ENCODE data around the gene PHKB.

Gene PHKB

GRCh38 chr16:47694543-47694942 lies 233.4 kb downstream of the PHKB start:
- H3K9me3 ChIP-seq (ENCODE audit: control insufficient read depth, insufficient read depth, low read length): no peaks in the 10 kb centered on the region
- no peak overlapping the region for H3K4me2 ChIP-seq (ENCODE audit: low read length)
- no peaks in the 10 kb centered on the region for H3K4me1 ChIP-seq (ENCODE audit: control insufficient read depth, low read length)
- H3F3A ChIP-seq (ENCODE audit: control insufficient read depth, insufficient read depth): no peaks in the 10 kb centered on the region
- no peak overlapping the region for H3K4me3 ChIP-seq (ENCODE audit: low read length)
- peaks cover 53% of the 10 kb centered on the region for H3K36me3 ChIP-seq (ENCODE audit: control insufficient read depth, low read length)
- H3K79me2 ChIP-seq (ENCODE audit: control insufficient read depth, low read length): no peaks in the 10 kb centered on the region
- TF ChIP-seq EZH2phosphoT487 (IDR thresholded peaks at IDR 0.05; ENCODE audit: borderline replicate concordance, low read length): no peak
- TF ChIP-seq, protein P1, sequence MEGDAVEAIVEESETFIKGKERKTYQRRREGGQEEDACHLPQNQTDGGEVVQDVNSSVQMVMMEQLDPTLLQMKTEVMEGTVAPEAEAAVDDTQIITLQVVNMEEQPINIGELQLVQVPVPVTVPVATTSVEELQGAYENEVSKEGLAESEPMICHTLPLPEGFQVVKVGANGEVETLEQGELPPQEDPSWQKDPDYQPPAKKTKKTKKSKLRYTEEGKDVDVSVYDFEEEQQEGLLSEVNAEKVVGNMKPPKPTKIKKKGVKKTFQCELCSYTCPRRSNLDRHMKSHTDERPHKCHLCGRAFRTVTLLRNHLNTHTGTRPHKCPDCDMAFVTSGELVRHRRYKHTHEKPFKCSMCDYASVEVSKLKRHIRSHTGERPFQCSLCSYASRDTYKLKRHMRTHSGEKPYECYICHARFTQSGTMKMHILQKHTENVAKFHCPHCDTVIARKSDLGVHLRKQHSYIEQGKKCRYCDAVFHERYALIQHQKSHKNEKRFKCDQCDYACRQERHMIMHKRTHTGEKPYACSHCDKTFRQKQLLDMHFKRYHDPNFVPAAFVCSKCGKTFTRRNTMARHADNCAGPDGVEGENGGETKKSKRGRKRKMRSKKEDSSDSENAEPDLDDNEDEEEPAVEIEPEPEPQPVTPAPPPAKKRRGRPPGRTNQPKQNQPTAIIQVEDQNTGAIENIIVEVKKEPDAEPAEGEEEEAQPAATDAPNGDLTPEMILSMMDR (IDR thresholded peaks at IDR 0.05; ENCODE audit: low read depth, low read length, poor library complexity, severe bottlenecking): no peak
- H3K9me2 ChIP-seq (replicated peaks; ENCODE audit: control insufficient read depth, low read length): no peaks in the 10 kb centered on the region
- no peaks in the 10 kb centered on the region for H4K20me1 ChIP-seq (ENCODE audit: control insufficient read depth, insufficient read depth, low read depth, low read length)
- no peak overlapping the region for H3K27ac ChIP-seq (ENCODE audit: low read depth, low read length)
- H3K27me3 ChIP-seq (ENCODE audit: control insufficient read depth, low read length): no peaks in the 10 kb centered on the region

DNA sequence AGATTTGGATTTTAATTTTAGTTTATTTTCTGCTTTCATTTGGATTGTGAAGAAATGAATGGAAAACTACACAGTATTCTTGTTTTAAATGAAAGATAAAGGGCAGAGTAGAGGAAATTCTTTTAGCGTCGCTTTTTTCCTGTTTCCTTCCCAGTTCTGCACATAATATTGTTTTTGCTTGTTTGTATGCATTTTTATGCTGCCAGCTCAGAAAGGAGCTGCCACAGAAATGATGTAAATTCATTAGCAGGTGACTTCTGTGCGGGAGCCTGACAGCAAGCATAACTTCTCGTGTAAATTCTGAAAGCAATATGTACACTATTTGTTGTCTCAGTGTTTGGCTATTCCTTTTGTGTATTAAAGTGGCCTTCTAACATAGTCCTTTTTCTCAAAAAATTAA lies 234.6 kb downstream of the PHKB start:
- H3K4me2 ChIP-seq (ENCODE audit: low read length): no peak overlapping the region
- no peaks in the 10 kb centered on the region for H3K4me1 ChIP-seq (ENCODE audit: control insufficient read depth, low read length)
- TF ChIP-seq, protein P1 (IDR thresholded peaks at IDR 0.05; ENCODE audit: low read depth, low read length, poor library complexity, severe bottlenecking): no peak
- TF ChIP-seq EZH2phosphoT487 (IDR thresholded peaks at IDR 0.05; ENCODE audit: borderline replicate concordance, low read length): no peak
- no peaks in the 10 kb centered on the region for H3K9me2 ChIP-seq (replicated peaks; ENCODE audit: control insufficient read depth, low read length)
- H3K27ac ChIP-seq (ENCODE audit: low read depth, low read length): no peak overlapping the region
- H3K36me3 ChIP-seq (ENCODE audit: control insufficient read depth, low read length): peaks cover 44% of the 10 kb centered on the region
- no peaks in the 10 kb centered on the region for H3K79me2 ChIP-seq (ENCODE audit: control insufficient read depth, low read length)
- H3K9me3 ChIP-seq (ENCODE audit: control insufficient read depth, insufficient read depth, low read length): no peaks in the 10 kb centered on the region
- no peaks in the 10 kb centered on the region for H4K20me1 ChIP-seq (ENCODE audit: control insufficient read depth, insufficient read depth, low read depth, low read length)
- no peak overlapping the region for H3K4me3 ChIP-seq (ENCODE audit: low read length)
- H3K27me3 ChIP-seq (ENCODE audit: control insufficient read depth, low read length): no peaks in the 10 kb centered on the region
- no peaks in the 10 kb centered on the region for H3F3A ChIP-seq (ENCODE audit: control insufficient read depth, insufficient read depth)

GRCh38 chr16:47697826-47698225 lies 236.7 kb downstream of the PHKB start:
- no peaks in the 10 kb centered on the region for H3K27me3 ChIP-seq (ENCODE audit: control insufficient read depth, low read length)
- no peaks in the 10 kb centered on the region for H3K9me3 ChIP-seq (ENCODE audit: control insufficient read depth, insufficient read depth, low read length)
- H3K4me2 ChIP-seq (ENCODE audit: low read length): no peak overlapping the region
- H3K27ac ChIP-seq (ENCODE audit: low read depth, low read length): no peak overlapping the region
- H3K4me3 ChIP-seq (ENCODE audit: low read length): no peak overlapping the region
- H3K4me1 ChIP-seq (ENCODE audit: control insufficient read depth, low read length): no peaks in the 10 kb centered on the region
- no peaks in the 10 kb centered on the region for H3F3A ChIP-seq (ENCODE audit: control insufficient read depth, insufficient read depth)
- H3K36me3 ChIP-seq (ENCODE audit: control insufficient read depth, low read length): peaks cover 44% of the 10 kb centered on the region
- H3K9me2 ChIP-seq (replicated peaks; ENCODE audit: control insufficient read depth, low read length): no peaks in the 10 kb centered on the region
- H3K79me2 ChIP-seq (ENCODE audit: control insufficient read depth, low read length): no peaks in the 10 kb centered on the region
- TF ChIP-seq EZH2phosphoT487 (IDR thresholded peaks at IDR 0.05; ENCODE audit: borderline replicate concordance, low read length): no peak
- TF ChIP-seq, protein P1 (IDR thresholded peaks at IDR 0.05; ENCODE audit: low read depth, low read length, poor library complexity, severe bottlenecking): no peak
- no peaks in the 10 kb centered on the region for H4K20me1 ChIP-seq (ENCODE audit: control insufficient read depth, insufficient read depth, low read depth, low read length)

- H3K4me3 ChIP-seq (ENCODE audit: low read length): no peak overlapping the region
- H3K9me3 ChIP-seq (ENCODE audit: control insufficient read depth, insufficient read depth, low read length): no peaks in the 10 kb centered on the region
- no peaks in the 10 kb centered on the region for H3K27me3 ChIP-seq (ENCODE audit: control insufficient read depth, low read length)
- H3K9me2 ChIP-seq (replicated peaks; ENCODE audit: control insufficient read depth, low read length): no peaks in the 10 kb centered on the region
- no peak for TF ChIP-seq EZH2phosphoT487 (IDR thresholded peaks at IDR 0.05; ENCODE audit: borderline replicate concordance, low read length)
- TF ChIP-seq, protein P1 (IDR thresholded peaks at IDR 0.05; ENCODE audit: low read depth, low read length, poor library complexity, severe bottlenecking): no peak
- H3K36me3 ChIP-seq (ENCODE audit: control insufficient read depth, low read length): peaks cover 35% of the 10 kb centered on the region
- H3K4me2 ChIP-seq (ENCODE audit: low read length): no peak overlapping the region
- no peak overlapping the region for H3K27ac ChIP-seq (ENCODE audit: low read depth, low read length)
- no peaks in the 10 kb centered on the region for H3K79me2 ChIP-seq (ENCODE audit: control insufficient read depth, low read length)
- H3K4me1 ChIP-seq (ENCODE audit: control insufficient read depth, low read length): no peaks in the 10 kb centered on the region
- H4K20me1 ChIP-seq (ENCODE audit: control insufficient read depth, insufficient read depth, low read depth, low read length): no peaks in the 10 kb centered on the region
- H3F3A ChIP-seq (ENCODE audit: control insufficient read depth, insufficient read depth): no peaks in the 10 kb centered on the region
Measured at GRCh38 chr16:47699106-47699505, 238.0 kb downstream of the PHKB start.

Measured in DOHH2 (cell line).